HepG2 (cell line): Measurements from ENCODE around the gene ASIC2. TPM values are rescaled to one million over a fixed set of nuclear protein-coding genes. Genes with fewer than 3 reads are reported as not detected.

Experiments used
- ATAC-seq: fragments of 200-7000 bp; cut with Tn5 transposase; 3 replicates; pipeline ENCODE4 v1.9.1; 2020; ENCODE audit warnings: mild to moderate bottlenecking, moderate library complexity
- BruUV-seq: library from RNA; stranded (reverse); fragments of 400-500 nt; replicated peaks from 2 replicates; lab custom pipeline; 2021; lab: Mats Ljungman, UMichigan
- CTCF ChIA-PET: fragments of 300-600 bp; formaldehyde crosslinking; extraction: SDS; loops from one replicate; lab custom pipeline; 2021; ENCODE audit warnings: low total read pairs, inconsistent platforms, low intra/inter-chr PET ratio; lab: Yijun Ruan, JAX
- POLR2A ChIA-PET: fragments of 350-600 bp; sonication (Branson Sonifier 250); formaldehyde crosslinking; loops from one replicate; lab custom pipeline; 2020; ENCODE audit warnings: antibody characterized with exemption, inconsistent platforms; lab: Yijun Ruan, JAX
- DNase-seq: peaks from one replicate; pipeline ENCODE4 v3.0.0-alpha.2; 2015; ENCODE audit warnings: low spot score
- FAIRE-seq: peaks from 3 replicates; lab custom pipeline; 2011; peaks lifted over from hg19 to GRCh38; lab: Jason Lieb, UNC
- H2AFZ ChIP-seq: one replicate; pipeline ENCODE4 v1.6.1; 2011; ENCODE audit warnings: low read length, inconsistent platforms
- H3K27ac ChIP-seq: fragments of 300-600 bp; 3 replicates; pipeline ENCODE4 v1.8.0; 2011; ENCODE audit warnings: mixed run types, mild to moderate bottlenecking, mixed read lengths, low read length, inconsistent platforms; ENCODE audit not compliant: insufficient read depth; ENCODE audit errors: extremely low read length
- H3K27me3 ChIP-seq, 2 experiments: fragments of 200-600 bp in 1 of 2; 2 replicates in 1 of 2; 3 replicates in 1 of 2; pipeline versions ENCODE4 v1.6.0 to v1.8.0; 2011; ENCODE audit warnings: low read length in 2 of 2, mild to moderate bottlenecking in 2 of 2, moderate library complexity in 2 of 2, inconsistent platforms in 1 of 2; ENCODE audit not compliant: insufficient read depth in 2 of 2, control insufficient read depth in 1 of 2
- H3K36me3 ChIP-seq, 2 experiments: fragments of 200-600 bp in 1 of 2; replicated peaks in 1 of 2; 2 replicates in 1 of 2; 3 replicates in 1 of 2; pipeline versions ENCODE4 v1.5.1 to v1.8.0; 2011; ENCODE audit warnings: low read length in 2 of 2, inconsistent platforms in 1 of 2; ENCODE audit not compliant: insufficient read depth in 2 of 2, control insufficient read depth in 1 of 2
- H3K4me1 ChIP-seq: 2 replicates; pipeline ENCODE4 v1.5.1; 2012; ENCODE audit warnings: low read length, inconsistent platforms; ENCODE audit not compliant: insufficient read depth
- H3K4me2 ChIP-seq: 2 replicates; pipeline ENCODE4 v1.6.0; 2011; ENCODE audit warnings: low read depth, low read length, inconsistent platforms
- H3K4me3 ChIP-seq, 3 experiments: fragments of 200-600 bp in 1 of 3; sonication (generic), shearing (Covaris generic) in 1 of 3; replicated peaks in 1 of 3; 2 replicates each; pipeline ENCODE4 v1.5.1; 2011 to 2016; ENCODE audit warnings: low read length in 3 of 3, inconsistent platforms in 2 of 3, low read depth in 2 of 3, mild to moderate bottlenecking in 2 of 3, control low read depth in 1 of 3, mixed read lengths in 1 of 3; ENCODE audit not compliant: insufficient read depth in 1 of 3
- H3K79me2 ChIP-seq: one replicate; pipeline ENCODE4 v1.6.1; 2011; ENCODE audit warnings: low read length, inconsistent platforms; ENCODE audit not compliant: insufficient read depth
- H3K9ac ChIP-seq: 2 replicates; pipeline ENCODE4 v1.6.0; 2011; ENCODE audit warnings: mild to moderate bottlenecking, low read depth, low read length, inconsistent platforms; ENCODE audit not compliant: insufficient read depth
- H3K9me3 ChIP-seq: 2 replicates; pipeline ENCODE4 v1.5.1; 2012; ENCODE audit warnings: mild to moderate bottlenecking, low read length
- H4K20me1 ChIP-seq: 2 replicates; pipeline ENCODE4 v1.6.0; 2011; ENCODE audit warnings: inconsistent platforms, mild to moderate bottlenecking, low read length, moderate library complexity; ENCODE audit not compliant: insufficient read depth
- GABPB1 ChIP-seq: IDR thresholded peaks from 2 replicates; pipeline ENCODE4 v1.6.1; 2016; ENCODE audit warnings: mild to moderate bottlenecking, missing genetic modification reagents, moderate library complexity, missing compliant biosample characterization
- GTF3A ChIP-seq: sonication (generic); formaldehyde crosslinking; conservative IDR thresholded peaks from 2 replicates; pipeline ENCODE4 v1.4.0; 2020; ENCODE audit warnings: mild to moderate bottlenecking, missing genetic modification reagents
- HNF4A ChIP-seq: sonication (generic); formaldehyde crosslinking; IDR thresholded peaks from 2 replicates; pipeline ENCODE4 v1.4.0; 2020; ENCODE audit warnings: missing genetic modification reagents
- RFX5 ChIP-seq: IDR thresholded peaks from 2 replicates; pipeline ENCODE4 v1.6.1; 2011; ENCODE audit warnings: low read depth, low read length, improper control_type of control experiment
- SCMH1 ChIP-seq: sonication (generic); formaldehyde crosslinking; IDR thresholded peaks from 2 replicates; pipeline ENCODE4 v1.9.0; 2021; ENCODE audit warnings: missing genetic modification reagents, mild to moderate bottlenecking, borderline replicate concordance
- SOX6 ChIP-seq, 2 experiments: fragments of 450-650 bp in 1 of 2; sonication (generic) in 1 of 2; formaldehyde crosslinking in 1 of 2; IDR thresholded peaks; 2 replicates each; pipeline versions ENCODE4 v1.4.0 to v1.6.1; 2017 to 2020; ENCODE audit warnings: antibody characterized with exemption in 1 of 2, mild to moderate bottlenecking in 1 of 2, missing genetic modification reagents in 1 of 2
- TARDBP ChIP-seq: sonication (generic); formaldehyde crosslinking; IDR thresholded peaks from 2 replicates; pipeline ENCODE4 v1.8.0; 2022; ENCODE audit warnings: mild to moderate bottlenecking, missing genetic modification reagents
- ZNF558 ChIP-seq: sonication (generic); formaldehyde crosslinking; IDR thresholded peaks from 2 replicates; pipeline ENCODE4 v1.9.0; 2022; ENCODE audit warnings: mild to moderate bottlenecking, missing genetic modification reagents, borderline replicate concordance
- WGBS: methylation state at CpG from one replicate; pipeline ENCODE4 v1.1.6; 2017; ENCODE audit warnings: low lambda C conversion rate; 5-methylcytosine and 5-hydroxymethylcytosine counted together
- in situ Hi-C: cut with HindIII; loops from 2 replicates; pipeline ENCODE4 v1.10.0; 2017; ENCODE audit warnings: low pct_unique_long_range_greater_than_20kb; ENCODE audit not compliant: extremely low pct_ligation_motif_present
- intact Hi-C: fragments of 100-400 bp; cut with micrococcal nuclease; formaldehyde crosslinking; loops from one replicate; pipeline ENCODE4 v1.10.0; 2022; ENCODE audit not compliant: unreplicated experiment
- polyA plus RNA-seq, 8 experiments: library from polyadenylated mRNA; depleted of rRNA in 3 of 8; stranded (reverse) in 7 of 8; unstranded in 1 of 8; fragments of >200 nt; fragmentation: Illumina TruSeq in 4 of 8; extraction: Trizol in 4 of 8; gene quantifications; 2 replicates each; pipeline versions ENCODE4 v1.2.1 to v1.2.3, GENCODE V29; 2011 to 2016; ENCODE audit warnings: low read depth in 4 of 8, missing spikeins in 1 of 8, mixed read lengths in 1 of 8; ENCODE audit not compliant: insufficient read depth in 1 of 8
- total RNA-seq, 5 experiments: library from RNA; depleted of rRNA; stranded (reverse); fragments of >200 nt; fragmentation: Illumina TruSeq; extraction: Trizol; gene quantifications; 2 replicates each; pipeline ENCODE4 v1.2.3, GENCODE V29; 2016; ENCODE audit warnings: low read depth in 1 of 5
- TF ChIP-seq, protein P1 (sequence below): sonication (generic); formaldehyde crosslinking; IDR thresholded peaks from 2 replicates; pipeline ENCODE4 v1.4.0; 2020; ENCODE audit warnings: mild to moderate bottlenecking, low read depth, missing genetic modification reagents
- TF ChIP-seq, protein P2 (sequence below): IDR thresholded peaks from 2 replicates; pipeline ENCODE4 v1.6.1; 2016; ENCODE audit warnings: mild to moderate bottlenecking, missing biosample characterization, missing genetic modification reagents

ASIC2 gene
- total and polyA plus RNA-seq, 2 of the 13 experiments (the other 11 are each of a cell fraction or from before 2014, with no cell fraction given), result not detected

DNA sequence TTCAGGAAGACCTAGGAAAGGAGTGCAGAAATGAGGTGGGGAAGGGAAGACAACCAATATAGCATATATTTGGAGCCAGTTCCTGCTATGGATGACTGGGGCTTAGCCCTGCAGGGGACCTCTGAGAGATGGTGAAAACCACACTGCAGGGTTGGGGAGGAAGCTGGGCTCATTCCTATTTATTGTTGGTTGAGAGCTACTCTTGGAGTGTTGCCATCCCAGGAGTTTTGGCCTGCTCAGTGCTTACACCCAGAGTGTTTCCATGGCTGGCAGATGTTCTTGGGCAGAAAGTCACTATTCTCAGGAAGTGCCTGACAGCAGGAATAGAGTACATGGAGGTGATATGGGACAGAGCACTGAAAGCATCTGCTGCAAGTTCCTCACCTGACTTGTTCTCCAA, 155.7 kb downstream of the ASIC2 start:
- TF ChIP-seq, protein P1, sequence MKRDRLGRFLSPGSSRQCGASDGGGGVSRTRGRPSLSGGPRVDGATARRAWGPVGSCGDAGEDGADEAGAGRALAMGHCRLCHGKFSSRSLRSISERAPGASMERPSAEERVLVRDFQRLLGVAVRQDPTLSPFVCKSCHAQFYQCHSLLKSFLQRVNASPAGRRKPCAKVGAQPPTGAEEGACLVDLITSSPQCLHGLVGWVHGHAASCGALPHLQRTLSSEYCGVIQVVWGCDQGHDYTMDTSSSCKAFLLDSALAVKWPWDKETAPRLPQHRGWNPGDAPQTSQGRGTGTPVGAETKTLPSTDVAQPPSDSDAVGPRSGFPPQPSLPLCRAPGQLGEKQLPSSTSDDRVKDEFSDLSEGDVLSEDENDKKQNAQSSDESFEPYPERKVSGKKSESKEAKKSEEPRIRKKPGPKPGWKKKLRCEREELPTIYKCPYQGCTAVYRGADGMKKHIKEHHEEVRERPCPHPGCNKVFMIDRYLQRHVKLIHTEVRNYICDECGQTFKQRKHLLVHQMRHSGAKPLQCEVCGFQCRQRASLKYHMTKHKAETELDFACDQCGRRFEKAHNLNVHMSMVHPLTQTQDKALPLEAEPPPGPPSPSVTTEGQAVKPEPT (CRISPR knock-in tag), result no peak
- no peak for TF ChIP-seq RFX5
- TF ChIP-seq SOX6 (IDR thresholded peaks at IDR 0.05), result no peak
- no peak for TF ChIP-seq SOX6 (CRISPR knock-in tag; IDR thresholded peaks at IDR 0.05)
- POLR2A ChIA-PET, result no interaction called here
- H3K27ac ChIP-seq, result no peak overlapping the region
- H3K4me2 ChIP-seq, result no peak overlapping the region
- no peak overlapping the region for H3K4me3 ChIP-seq
- no peak overlapping the region for H2AFZ ChIP-seq
- intact Hi-C loops (no loop called here), in situ Hi-C loops (no loop called here)
- H3K4me1 ChIP-seq, result no peaks in the 10 kb centered on the region
- no peak for DNase-seq
- no peak for FAIRE-seq
- no peaks in the 10 kb centered on the region for H4K20me1 ChIP-seq
- H3K9me3 ChIP-seq, result no peaks in the 10 kb centered on the region
- CTCF ChIA-PET, result no interaction called here
- no peak for ATAC-seq
- H3K36me3 ChIP-seq, result no peaks in the 10 kb centered on the region
- no peak overlapping the region for H3K9ac ChIP-seq
- no TSS peak for BruUV-seq
- peaks cover 0 to 5% of the 10 kb centered on the region in 2 experiments; a peak in 1 of 5 replicates for H3K27me3 ChIP-seq
- H3K79me2 ChIP-seq, result no peaks in the 10 kb centered on the region

DNA sequence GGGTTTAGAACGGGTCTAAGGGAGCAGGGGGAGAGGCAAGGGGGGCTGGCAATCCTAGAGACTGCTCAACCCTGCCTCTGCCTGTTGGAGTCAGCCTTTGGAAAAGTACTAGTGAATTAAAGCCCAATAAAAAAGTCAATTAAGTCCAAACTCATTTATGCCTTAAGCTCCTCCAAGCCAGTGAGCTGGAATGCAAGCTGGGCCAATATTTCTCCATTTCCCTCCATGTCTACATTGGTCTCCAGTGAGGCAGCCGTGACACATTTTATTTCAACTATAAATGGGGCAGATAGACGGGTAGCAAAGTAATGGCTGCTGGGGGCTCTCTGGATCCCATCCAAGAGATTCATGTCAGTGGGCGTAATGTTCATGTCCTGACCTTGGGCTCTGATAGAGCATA, 157.4 kb downstream of the ASIC2 start:
- TF ChIP-seq ZNF558 (no peak), TARDBP (CRISPR knock-in tag) (no peak), SCMH1 (CRISPR knock-in tag) (no peak), HNF4A (CRISPR knock-in tag) (no peak), GTF3A (CRISPR knock-in tag) (no peak), GABPB1 (no peak)
- TF ChIP-seq, protein P2, sequence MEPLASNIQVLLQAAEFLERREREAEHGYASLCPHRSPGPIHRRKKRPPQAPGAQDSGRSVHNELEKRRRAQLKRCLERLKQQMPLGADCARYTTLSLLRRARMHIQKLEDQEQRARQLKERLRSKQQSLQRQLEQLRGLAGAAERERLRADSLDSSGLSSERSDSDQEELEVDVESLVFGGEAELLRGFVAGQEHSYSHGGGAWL (CRISPR knock-in tag), result no peak
- no peaks in the 10 kb centered on the region for H3K79me2 ChIP-seq
- H3K9ac ChIP-seq, result no peak overlapping the region
- H3K36me3 ChIP-seq, result no peaks in the 10 kb centered on the region
- 4% methylated on average over 3 of the region's 4 CpGs for WGBS
- no peaks in the 10 kb centered on the region for H3K9me3 ChIP-seq
- no peak overlapping the region for H3K4me2 ChIP-seq
- in situ Hi-C loops, result no loop called here
- no TSS peak for BruUV-seq
- peaks cover 0 to 5% of the 10 kb centered on the region in 2 experiments; a peak in 1 of 5 replicates for H3K27me3 ChIP-seq
- DNase-seq, result no peak
- no peak overlapping the region for H2AFZ ChIP-seq
- H3K4me3 ChIP-seq, result no peak overlapping the region
- no peak for ATAC-seq
- intact Hi-C loops, result no loop called here
- ChIA-PET POLR2A (no interaction called here), CTCF (no interaction called here)
- no peak for FAIRE-seq
- no peak overlapping the region for H3K27ac ChIP-seq
- H4K20me1 ChIP-seq, result no peaks in the 10 kb centered on the region
- H3K4me1 ChIP-seq, result no peaks in the 10 kb centered on the region
